HG02678 (cell line): Measurements from ENCODE around the gene NUP58.

ENCODE experiments used
- ATAC-seq: cut with Tn5 transposase; IDR thresholded peaks from one replicate; pipeline ENCODE4 v1.9.1; 2021; ENCODE audit warnings: mild to moderate bottlenecking, moderate library complexity; ENCODE audit not compliant: unreplicated experiment

Gene NUP58

GRCh38 chr13:25375727-25376358 lies 74.4 kb downstream of the NUP58 start:
- ATAC-seq = no peak

GRCh38 chr13:25377244-25377962 lies 76.0 kb downstream of the NUP58 start:
- no peak for ATAC-seq

- no peak for ATAC-seq
These were observed 77.1 kb downstream of the NUP58 start for GRCh38 chr13:25378528-25378927.

GRCh38 chr13:25379011-25379410 lies 77.6 kb downstream of the NUP58 start:
- ATAC-seq = no peak

- no peak for ATAC-seq
These were observed 78.7 kb downstream of the NUP58 start for GRCh38 chr13:25380082-25380481.

GRCh38 chr13:25380741-25381324 lies 79.4 kb downstream of the NUP58 start:
- no peak for ATAC-seq

- no peak for ATAC-seq
These were observed 83.5 kb downstream of the NUP58 start for GRCh38 chr13:25384758-25385410.

- ATAC-seq = no peak
These were observed 90.5 kb downstream of the NUP58 start for GRCh38 chr13:25391932-25392331.
